ENCODE data around the gene TUT7.

TUT7 gene

DNA sequence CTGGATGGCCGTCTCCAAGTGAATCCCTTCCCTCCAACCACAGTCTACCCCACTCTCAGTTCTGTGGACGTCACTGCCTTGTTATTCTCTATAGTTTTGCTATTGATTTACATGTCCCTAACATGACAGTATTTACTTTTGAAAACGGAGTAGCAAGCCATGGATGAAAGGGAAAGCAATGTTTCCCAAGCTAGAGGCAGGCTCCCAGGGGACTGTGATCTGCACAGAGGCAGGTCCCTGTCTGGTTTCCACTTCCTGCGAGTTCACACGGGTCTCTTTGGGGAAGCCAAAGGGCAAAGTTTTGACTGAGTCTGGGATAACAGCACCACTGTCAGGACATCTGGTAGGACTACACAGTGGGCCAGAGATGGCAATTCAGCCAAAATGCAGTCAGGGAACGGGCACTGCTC lies 107.5 kb downstream of the TUT7 start:
- DNase-seq = no peak

- no peak for DNase-seq
These were observed 112.1 kb downstream of the TUT7 start for GRCh38 chr9:86242071-86242470.

DNA sequence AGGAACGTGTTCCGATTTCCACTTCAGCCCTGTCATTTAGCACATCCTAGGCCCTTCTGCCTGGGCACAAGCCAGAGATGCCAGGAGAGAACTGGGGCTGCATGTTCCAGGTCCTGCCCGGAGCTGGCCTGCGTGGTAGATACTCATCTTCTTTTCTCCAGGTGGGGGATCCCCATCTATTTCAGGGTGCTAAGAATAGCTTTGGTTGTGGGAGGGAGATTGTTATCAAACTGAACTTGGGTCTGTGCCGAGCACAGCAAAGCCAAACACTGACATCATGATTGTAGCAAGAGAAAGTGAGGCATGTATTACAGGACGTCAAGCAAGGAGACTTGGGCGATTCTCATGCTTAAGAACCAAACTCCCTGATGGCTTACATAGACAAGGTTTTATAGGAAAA lies 113.0 kb downstream of the TUT7 start:
- DNase-seq = no peak

- DNase-seq = no peak
These were observed 115.1 kb downstream of the TUT7 start for GRCh38 chr9:86238861-86239770.

All from NCI-H510A (cell line).